ENCODE measurements around the gene PHKA1. TPM values are rescaled to one million over a fixed set of nuclear protein-coding genes. Genes with fewer than 3 reads are reported as not detected.

Gene PHKA1
- total and polyA plus RNA-seq, 4 donors = 0.57 to 5.5 (median 1.4) TPM

DNA sequence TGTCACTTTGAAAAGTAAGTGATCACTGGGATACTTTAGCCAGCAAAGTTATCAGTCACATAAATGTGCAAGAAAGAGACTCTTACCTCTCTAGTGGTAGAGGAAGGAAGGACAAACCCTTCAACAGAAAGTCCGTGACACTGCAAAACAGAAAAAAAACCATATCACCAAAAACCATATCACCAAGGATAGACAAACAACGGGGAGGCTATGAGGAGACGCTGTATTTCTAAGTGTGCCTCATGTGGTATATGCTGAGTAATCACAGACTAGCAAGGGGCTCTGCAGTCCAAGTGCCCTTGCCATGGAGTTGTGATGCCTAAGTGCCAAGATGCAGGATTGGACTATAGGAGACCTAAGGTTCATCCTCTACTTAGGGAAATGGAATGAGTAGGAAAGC is 129.9 kb downstream of the PHKA1 start:
- no peak overlapping the region for H3K27ac ChIP-seq (ENCODE audit: low read depth in 1 of 2, low read length in 2 of 2)
- peaks cover 0 to 5% (median 0%) of the 10 kb centered on the region in 4 donors for H3K36me3 ChIP-seq (ENCODE audit: control insufficient read depth in 4 of 4, insufficient read depth in 3 of 4, low read depth in 1 of 4, low read length in 3 of 4)
- H3K9me3 ChIP-seq (ENCODE audit: control insufficient read depth in 4 of 4, low read length in 3 of 4) = no peaks in the 10 kb centered on the region
- no peaks in the 10 kb centered on the region for H3K27me3 ChIP-seq (ENCODE audit: control insufficient read depth in 4 of 4, insufficient read depth in 4 of 4, low read length in 3 of 4)
- 96% methylated on average over 3 of the region's 3 CpGs for WGBS
- TF ChIP-seq HNF4G (IDR thresholded peaks at IDR 0.05) (no peak), TAF1 (conservative IDR thresholded peaks at IDR 0.05) (no peak), NR2F2 (IDR thresholded peaks at IDR 0.05) (no peak), HNF4A (conservative IDR thresholded peaks at IDR 0.05) (no peak), REST (IDR thresholded peaks at IDR 0.05) (no peak), JUND (IDR thresholded peaks at IDR 0.05) (no peak), SP1 (IDR thresholded peaks at IDR 0.05) (no peak), EGR1 (IDR thresholded peaks at IDR 0.05; ENCODE audit: low read depth in 2 of 2) (no peak), FOXA1 (IDR thresholded peaks at IDR 0.05) (no peak), GABPA (IDR thresholded peaks at IDR 0.05 in 1 of 2, conservative IDR thresholded peaks at IDR 0.05 in 1 of 2) (no peak), YY1 (IDR thresholded peaks at IDR 0.05) (no peak)
- TF ChIP-seq, protein P1, sequence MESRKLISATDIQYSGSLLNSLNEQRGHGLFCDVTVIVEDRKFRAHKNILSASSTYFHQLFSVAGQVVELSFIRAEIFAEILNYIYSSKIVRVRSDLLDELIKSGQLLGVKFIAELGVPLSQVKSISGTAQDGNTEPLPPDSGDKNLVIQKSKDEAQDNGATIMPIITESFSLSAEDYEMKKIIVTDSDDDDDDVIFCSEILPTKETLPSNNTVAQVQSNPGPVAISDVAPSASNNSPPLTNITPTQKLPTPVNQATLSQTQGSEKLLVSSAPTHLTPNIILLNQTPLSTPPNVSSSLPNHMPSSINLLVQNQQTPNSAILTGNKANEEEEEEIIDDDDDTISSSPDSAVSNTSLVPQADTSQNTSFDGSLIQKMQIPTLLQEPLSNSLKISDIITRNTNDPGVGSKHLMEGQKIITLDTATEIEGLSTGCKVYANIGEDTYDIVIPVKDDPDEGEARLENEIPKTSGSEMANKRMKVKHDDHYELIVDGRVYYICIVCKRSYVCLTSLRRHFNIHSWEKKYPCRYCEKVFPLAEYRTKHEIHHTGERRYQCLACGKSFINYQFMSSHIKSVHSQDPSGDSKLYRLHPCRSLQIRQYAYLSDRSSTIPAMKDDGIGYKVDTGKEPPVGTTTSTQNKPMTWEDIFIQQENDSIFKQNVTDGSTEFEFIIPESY (IDR thresholded peaks at IDR 0.05) = no peak
- TF ChIP-seq, protein P2, sequence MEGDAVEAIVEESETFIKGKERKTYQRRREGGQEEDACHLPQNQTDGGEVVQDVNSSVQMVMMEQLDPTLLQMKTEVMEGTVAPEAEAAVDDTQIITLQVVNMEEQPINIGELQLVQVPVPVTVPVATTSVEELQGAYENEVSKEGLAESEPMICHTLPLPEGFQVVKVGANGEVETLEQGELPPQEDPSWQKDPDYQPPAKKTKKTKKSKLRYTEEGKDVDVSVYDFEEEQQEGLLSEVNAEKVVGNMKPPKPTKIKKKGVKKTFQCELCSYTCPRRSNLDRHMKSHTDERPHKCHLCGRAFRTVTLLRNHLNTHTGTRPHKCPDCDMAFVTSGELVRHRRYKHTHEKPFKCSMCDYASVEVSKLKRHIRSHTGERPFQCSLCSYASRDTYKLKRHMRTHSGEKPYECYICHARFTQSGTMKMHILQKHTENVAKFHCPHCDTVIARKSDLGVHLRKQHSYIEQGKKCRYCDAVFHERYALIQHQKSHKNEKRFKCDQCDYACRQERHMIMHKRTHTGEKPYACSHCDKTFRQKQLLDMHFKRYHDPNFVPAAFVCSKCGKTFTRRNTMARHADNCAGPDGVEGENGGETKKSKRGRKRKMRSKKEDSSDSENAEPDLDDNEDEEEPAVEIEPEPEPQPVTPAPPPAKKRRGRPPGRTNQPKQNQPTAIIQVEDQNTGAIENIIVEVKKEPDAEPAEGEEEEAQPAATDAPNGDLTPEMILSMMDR (IDR thresholded peaks at IDR 0.05; ENCODE audit: low read depth, low read length, missing input control) = no peak
- TF ChIP-seq, protein P3, sequence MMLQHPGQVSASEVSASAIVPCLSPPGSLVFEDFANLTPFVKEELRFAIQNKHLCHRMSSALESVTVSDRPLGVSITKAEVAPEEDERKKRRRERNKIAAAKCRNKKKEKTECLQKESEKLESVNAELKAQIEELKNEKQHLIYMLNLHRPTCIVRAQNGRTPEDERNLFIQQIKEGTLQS (IDR thresholded peaks at IDR 0.05) = no peak
- no peak overlapping the region for H3K4me3 ChIP-seq (ENCODE audit: low read depth in 1 of 3, low read length in 3 of 3)
- no peak for DNase-seq (ENCODE audit: low spot score)
- H3K4me1 ChIP-seq (ENCODE audit: control insufficient read depth in 4 of 4, insufficient read depth in 4 of 4, low read length in 3 of 4) = no peaks in the 10 kb centered on the region
- H3K9ac ChIP-seq (ENCODE audit: low read depth in 1 of 2, low read length in 2 of 2) = no peak overlapping the region

DNA sequence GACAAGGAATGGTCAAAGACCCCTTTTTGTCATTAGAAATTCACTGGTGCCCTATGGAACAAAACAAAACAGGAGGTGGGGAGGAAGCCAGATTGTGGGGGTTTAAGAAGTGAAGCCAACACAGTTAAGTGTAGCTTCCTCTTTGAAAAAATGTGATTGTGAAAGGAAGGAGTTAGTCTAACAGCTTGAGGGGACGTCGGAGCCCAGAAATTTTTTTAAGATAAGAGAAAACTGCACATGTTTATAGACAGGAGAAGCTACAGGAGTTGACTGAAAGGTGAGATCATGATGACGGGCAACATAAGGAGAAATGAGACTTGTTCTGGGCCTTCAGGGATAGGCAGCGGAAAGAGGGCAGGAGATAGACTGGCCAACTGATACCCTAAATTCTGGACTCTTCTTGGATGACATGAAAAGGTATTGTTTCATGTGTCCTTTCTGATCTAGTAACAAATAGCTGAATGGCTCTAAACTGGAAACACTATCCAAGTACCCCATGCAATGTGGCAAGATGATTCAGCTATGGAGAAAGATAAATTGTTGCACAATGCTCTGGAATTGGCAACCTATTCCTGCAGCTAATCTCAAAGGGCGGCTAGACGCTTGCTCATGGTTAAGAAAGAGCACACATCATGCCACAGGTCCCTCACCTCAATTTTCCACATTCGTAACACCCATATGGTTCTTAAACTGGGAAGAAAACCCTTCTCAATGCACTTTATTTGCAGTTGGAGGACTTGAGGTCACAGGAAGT is 137.8 kb downstream of the PHKA1 start:
- no peak overlapping the region for H3K9ac ChIP-seq (ENCODE audit: low read depth in 1 of 2, low read length in 2 of 2)
- peaks cover 0 to 3% (median 0%) of the 10 kb centered on the region in 4 donors for H3K36me3 ChIP-seq (ENCODE audit: control insufficient read depth in 4 of 4, insufficient read depth in 3 of 4, low read depth in 1 of 4, low read length in 3 of 4)
- 55% methylated on average over 7 of the region's 7 CpGs for WGBS
- H3K27me3 ChIP-seq (ENCODE audit: control insufficient read depth in 4 of 4, insufficient read depth in 4 of 4, low read length in 3 of 4) = no peaks in the 10 kb centered on the region
- peaks cover 0 to 4% (median 1%) of the 10 kb centered on the region in 4 donors for H3K4me1 ChIP-seq (ENCODE audit: control insufficient read depth in 4 of 4, insufficient read depth in 4 of 4, low read length in 3 of 4)
- H3K9me3 ChIP-seq (ENCODE audit: control insufficient read depth in 4 of 4, low read length in 3 of 4) = no peaks in the 10 kb centered on the region
- peak overlapping the region in 1 of 2 donors; percentile 54 for H3K27ac ChIP-seq (ENCODE audit: low read depth in 1 of 2, low read length in 2 of 2)
- no peak overlapping the region for H3K4me3 ChIP-seq (ENCODE audit: low read depth in 1 of 3, low read length in 3 of 3)
- no peak for DNase-seq (ENCODE audit: low spot score)
- TF ChIP-seq FOXA2 (IDR thresholded peaks at IDR 0.05) (peak; percentile 24), EGR1 (IDR thresholded peaks at IDR 0.05; ENCODE audit: low read depth in 2 of 2) (no peak), YY1 (IDR thresholded peaks at IDR 0.05) (peak; percentile 40), HNF4A (conservative IDR thresholded peaks at IDR 0.05) (peak; percentile 59 to 60), GABPA (IDR thresholded peaks at IDR 0.05 in 1 of 2, conservative IDR thresholded peaks at IDR 0.05 in 1 of 2) (peak in 1 of 2 donors; percentile 22), TAF1 (conservative IDR thresholded peaks at IDR 0.05) (no peak), RAD21 (IDR thresholded peaks at IDR 0.05) (peak in 1 of 2 donors; percentile 7), REST (IDR thresholded peaks at IDR 0.05) (no peak)
- TF ChIP-seq, protein P2 (IDR thresholded peaks at IDR 0.05; ENCODE audit: low read depth, low read length, missing input control) = no peak

Data from liver (tissue), 9 donors.